Nephron progenitor cell (in vitro differentiated cells): ENCODE data around the gene WDR4.

Experiments
- DNase-seq: peaks from one replicate; pipeline ENCODE4 v3.0.0; 2021
- H3K27ac Mint-ChIP-seq: 2 replicates; pipeline ENCODE4 v1.8.0; 2021; ENCODE audit warnings: mild to moderate bottlenecking, moderate library complexity, mixed read lengths
- H3K27me3 Mint-ChIP-seq: 2 replicates; pipeline ENCODE4 v1.8.0; 2021; ENCODE audit warnings: mild to moderate bottlenecking, low read depth, mixed read lengths; ENCODE audit not compliant: poor library complexity
- H3K36me3 Mint-ChIP-seq: 2 replicates; pipeline ENCODE4 v1.8.0; 2021; ENCODE audit warnings: low read depth, mixed read lengths
- H3K4me1 Mint-ChIP-seq: 2 replicates; pipeline ENCODE4 v1.8.0; 2021; ENCODE audit warnings: mixed read lengths
- H3K4me3 Mint-ChIP-seq: 2 replicates; pipeline ENCODE4 v1.8.0; 2021; ENCODE audit warnings: mild to moderate bottlenecking, moderate library complexity, mixed read lengths
- H3K9me3 Mint-ChIP-seq: 2 replicates; pipeline ENCODE4 v1.8.0; 2021; ENCODE audit warnings: mild to moderate bottlenecking, moderate library complexity, mixed read lengths
- CTCF ChIP-seq: fragments of 200-600 bp; sonication (generic); IDR thresholded peaks from 2 replicates; pipeline ENCODE4 v1.5.0; 2021; ENCODE audit warnings: antibody characterized with exemption

The WDR4 gene

GRCh38 chr21:42830456-42831455 lies 48.6 kb downstream of the WDR4 start:
- Mint-ChIP-seq H3K4me3 (no peak overlapping the region), H3K36me3 (no peaks in the 10 kb centered on the region), H3K27me3 (peaks cover 21% of the 10 kb centered on the region), H3K27ac (no peak overlapping the region), H3K4me1 (peaks cover 9% of the 10 kb centered on the region), H3K9me3 (peaks cover 32% of the 10 kb centered on the region)
- TF ChIP-seq CTCF: no peak
- no peak for DNase-seq

- Mint-ChIP-seq H3K4me1 (peaks cover 9% of the 10 kb centered on the region), H3K27ac (no peak overlapping the region), H3K27me3 (peaks cover 25% of the 10 kb centered on the region), H3K36me3 (no peaks in the 10 kb centered on the region), H3K4me3 (no peak overlapping the region), H3K9me3 (peaks cover 37% of the 10 kb centered on the region)
- no peak for DNase-seq
- TF ChIP-seq CTCF: no peak
Observed at GRCh38 chr21:42829954-42830353, 49.4 kb downstream of the WDR4 start.

- Mint-ChIP-seq H3K27ac (no peak overlapping the region), H3K36me3 (no peaks in the 10 kb centered on the region), H3K27me3 (peaks cover 25% of the 10 kb centered on the region), H3K4me1 (peaks cover 9% of the 10 kb centered on the region), H3K4me3 (no peak overlapping the region), H3K9me3 (peaks cover 37% of the 10 kb centered on the region)
- DNase-seq: no peak
- TF ChIP-seq CTCF: no peak
Observed at GRCh38 chr21:42829417-42829816, 49.9 kb downstream of the WDR4 start.

GRCh38 chr21:42827588-42827987 lies 51.8 kb downstream of the WDR4 start:
- no peak overlapping the region for H3K27ac Mint-ChIP-seq
- no peaks in the 10 kb centered on the region for H3K4me1 Mint-ChIP-seq
- H3K4me3 Mint-ChIP-seq: no peak overlapping the region
- DNase-seq: no peak
- no peaks in the 10 kb centered on the region for H3K36me3 Mint-ChIP-seq
- peaks cover 37% of the 10 kb centered on the region for H3K9me3 Mint-ChIP-seq
- peaks cover 15% of the 10 kb centered on the region for H3K27me3 Mint-ChIP-seq
- no peak for TF ChIP-seq CTCF

- Mint-ChIP-seq H3K4me3 (no peak overlapping the region), H3K9me3 (peaks cover 31% of the 10 kb centered on the region), H3K27ac (no peak overlapping the region), H3K27me3 (peaks cover 5% of the 10 kb centered on the region), H3K4me1 (no peaks in the 10 kb centered on the region), H3K36me3 (peaks cover 10% of the 10 kb centered on the region)
- no peak for TF ChIP-seq CTCF
- no peak for DNase-seq
Observed at GRCh38 chr21:42820616-42821465, 58.5 kb downstream of the WDR4 start.
